GM23248 (cell line): ENCODE data around the gene RICTOR.

Experiments
- EZH2 ChIP-seq: fragments of 200-600 bp; sonication (generic); IDR thresholded peaks from 2 replicates; pipeline ENCODE4 v1.6.1; 2018; ENCODE audit warnings: antibody characterized with exemption, mild to moderate bottlenecking; ENCODE audit not compliant: insufficient read depth, poor library complexity, severe bottlenecking
- EZH2phosphoT487 ChIP-seq: fragments of 200-600 bp; sonication (generic); IDR thresholded peaks from 2 replicates; pipeline ENCODE4 v1.6.1; 2018; ENCODE audit warnings: antibody characterized with exemption, moderate library complexity, mild to moderate bottlenecking, low read depth; ENCODE audit not compliant: insufficient read depth

- TF ChIP-seq EZH2phosphoT487 (no peak), EZH2 (no peak)
Measured at GRCh38 chr5:39059064-39059463, 15.1 kb downstream of the RICTOR start.
